ENCODE results near the gene ANGPTL1.

Gene ANGPTL1

GRCh38 chr1:178870944-178871343 is at the start of gene ANGPTL1:
Gene ANGPTL1 (minus strand): TSS chr1:178871077. CDS start chr1:178865776, 5,301 bp downstream.
- H3K4me1 ChIP-seq (ENCODE audit: control insufficient read depth in 5 of 5, insufficient read depth in 5 of 5, low read length in 5 of 5): peaks cover 3 to 36% (median 23%) of the 10 kb centered on the region in 5 donors
- H3K9me3 ChIP-seq (ENCODE audit: control insufficient read depth in 5 of 5, low read length in 5 of 5): no peaks in the 10 kb centered on the region
- H3K4me3 ChIP-seq (ENCODE audit: low read depth in 1 of 5, low read length in 5 of 5): peak within 1 kb of the TSS; percentile 41 to 75 (median 58)
- H3K36me3 ChIP-seq (ENCODE audit: control insufficient read depth in 5 of 5, insufficient read depth in 5 of 5, low read length in 5 of 5): no peaks in the 10 kb centered on the region
- peak within 1 kb of the TSS; percentile 60 for H3K27ac ChIP-seq (ENCODE audit: low read depth, low read length)
- H3K9ac ChIP-seq (ENCODE audit: low read length in 5 of 5): peak within 1 kb of the TSS in 4 of 5 donors; percentile 0 to 66 (median 25)
- H3K27me3 ChIP-seq (ENCODE audit: control insufficient read depth in 5 of 5, insufficient read depth in 4 of 5, low read length in 5 of 5): no peaks in the 10 kb centered on the region

GRCh38 chr1:178919581-178919980 is 48.7 kb upstream of the ANGPTL1 start:
- Histone ChIP-seq H3K36me3 (ENCODE audit: control insufficient read depth in 5 of 5, insufficient read depth in 5 of 5, low read length in 5 of 5) (peaks cover 0 to 3% (median 0%) of the 10 kb centered on the region in 5 donors), H3K4me3 (ENCODE audit: low read depth in 1 of 5, low read length in 5 of 5) (no peak overlapping the region), H3K9ac (ENCODE audit: low read length in 5 of 5) (no peak overlapping the region), H3K9me3 (ENCODE audit: control insufficient read depth in 5 of 5, low read length in 5 of 5) (no peaks in the 10 kb centered on the region), H3K27ac (ENCODE audit: low read depth, low read length) (no peak overlapping the region), H3K4me1 (ENCODE audit: control insufficient read depth in 5 of 5, insufficient read depth in 5 of 5, low read length in 5 of 5) (no peaks in the 10 kb centered on the region), H3K27me3 (ENCODE audit: control insufficient read depth in 5 of 5, insufficient read depth in 4 of 5, low read length in 5 of 5) (no peaks in the 10 kb centered on the region)

- no peak overlapping the region for H3K27ac ChIP-seq (ENCODE audit: low read depth, low read length)
- no peak overlapping the region for H3K4me3 ChIP-seq (ENCODE audit: low read depth in 1 of 5, low read length in 5 of 5)
- H3K4me1 ChIP-seq (ENCODE audit: control insufficient read depth in 5 of 5, insufficient read depth in 5 of 5, low read length in 5 of 5): no peaks in the 10 kb centered on the region
- H3K9ac ChIP-seq (ENCODE audit: low read length in 5 of 5): no peak overlapping the region
- no peaks in the 10 kb centered on the region for H3K27me3 ChIP-seq (ENCODE audit: control insufficient read depth in 5 of 5, insufficient read depth in 4 of 5, low read length in 5 of 5)
- peaks cover 0 to 3% (median 0%) of the 10 kb centered on the region in 5 donors for H3K36me3 ChIP-seq (ENCODE audit: control insufficient read depth in 5 of 5, insufficient read depth in 5 of 5, low read length in 5 of 5)
- H3K9me3 ChIP-seq (ENCODE audit: control insufficient read depth in 5 of 5, low read length in 5 of 5): no peaks in the 10 kb centered on the region
Measured at GRCh38 chr1:178918955-178919354, 48.1 kb upstream of the ANGPTL1 start.

- Histone ChIP-seq H3K9ac (ENCODE audit: low read length in 5 of 5) (no peak overlapping the region), H3K27ac (ENCODE audit: low read depth, low read length) (no peak overlapping the region), H3K36me3 (ENCODE audit: control insufficient read depth in 5 of 5, insufficient read depth in 5 of 5, low read length in 5 of 5) (peaks cover 0 to 3% (median 0%) of the 10 kb centered on the region in 5 donors), H3K4me3 (ENCODE audit: low read depth in 1 of 5, low read length in 5 of 5) (no peak overlapping the region), H3K4me1 (ENCODE audit: control insufficient read depth in 5 of 5, insufficient read depth in 5 of 5, low read length in 5 of 5) (no peaks in the 10 kb centered on the region), H3K9me3 (ENCODE audit: control insufficient read depth in 5 of 5, low read length in 5 of 5) (no peaks in the 10 kb centered on the region), H3K27me3 (ENCODE audit: control insufficient read depth in 5 of 5, insufficient read depth in 4 of 5, low read length in 5 of 5) (no peaks in the 10 kb centered on the region)
Measured at GRCh38 chr1:178918308-178918707, 47.4 kb upstream of the ANGPTL1 start.

GRCh38 chr1:178916448-178917174 is 45.7 kb upstream of the ANGPTL1 start:
- Histone ChIP-seq H3K4me1 (ENCODE audit: control insufficient read depth in 5 of 5, insufficient read depth in 5 of 5, low read length in 5 of 5) (no peaks in the 10 kb centered on the region), H3K9me3 (ENCODE audit: control insufficient read depth in 5 of 5, low read length in 5 of 5) (no peaks in the 10 kb centered on the region), H3K4me3 (ENCODE audit: low read depth in 1 of 5, low read length in 5 of 5) (no peak overlapping the region), H3K9ac (ENCODE audit: low read length in 5 of 5) (no peak overlapping the region), H3K27ac (ENCODE audit: low read depth, low read length) (no peak overlapping the region), H3K36me3 (ENCODE audit: control insufficient read depth in 5 of 5, insufficient read depth in 5 of 5, low read length in 5 of 5) (peaks cover 0 to 8% (median 0%) of the 10 kb centered on the region in 5 donors), H3K27me3 (ENCODE audit: control insufficient read depth in 5 of 5, insufficient read depth in 4 of 5, low read length in 5 of 5) (no peaks in the 10 kb centered on the region)

- peaks cover 0 to 11% (median 0%) of the 10 kb centered on the region in 5 donors for H3K36me3 ChIP-seq (ENCODE audit: control insufficient read depth in 5 of 5, insufficient read depth in 5 of 5, low read length in 5 of 5)
- H3K9ac ChIP-seq (ENCODE audit: low read length in 5 of 5): no peak overlapping the region
- no peak overlapping the region for H3K4me3 ChIP-seq (ENCODE audit: low read depth in 1 of 5, low read length in 5 of 5)
- H3K9me3 ChIP-seq (ENCODE audit: control insufficient read depth in 5 of 5, low read length in 5 of 5): no peaks in the 10 kb centered on the region
- no peaks in the 10 kb centered on the region for H3K27me3 ChIP-seq (ENCODE audit: control insufficient read depth in 5 of 5, insufficient read depth in 4 of 5, low read length in 5 of 5)
- H3K27ac ChIP-seq (ENCODE audit: low read depth, low read length): no peak overlapping the region
- H3K4me1 ChIP-seq (ENCODE audit: control insufficient read depth in 5 of 5, insufficient read depth in 5 of 5, low read length in 5 of 5): no peaks in the 10 kb centered on the region
Measured at GRCh38 chr1:178912597-178912996, 41.7 kb upstream of the ANGPTL1 start.

- no peaks in the 10 kb centered on the region for H3K4me1 ChIP-seq (ENCODE audit: control insufficient read depth in 5 of 5, insufficient read depth in 5 of 5, low read length in 5 of 5)
Measured at GRCh38 chr1:178910023-178910422, 39.1 kb upstream of the ANGPTL1 start.

GRCh38 chr1:178908358-178908757 is 37.5 kb upstream of the ANGPTL1 start:
- no peak overlapping the region for H3K9ac ChIP-seq (ENCODE audit: low read length in 5 of 5)
- H3K4me3 ChIP-seq (ENCODE audit: low read depth in 1 of 5, low read length in 5 of 5): no peak overlapping the region
- H3K36me3 ChIP-seq (ENCODE audit: control insufficient read depth in 5 of 5, insufficient read depth in 5 of 5, low read length in 5 of 5): peaks cover 0 to 8% (median 0%) of the 10 kb centered on the region in 5 donors
- no peaks in the 10 kb centered on the region for H3K9me3 ChIP-seq (ENCODE audit: control insufficient read depth in 5 of 5, low read length in 5 of 5)
- no peak overlapping the region for H3K27ac ChIP-seq (ENCODE audit: low read depth, low read length)
- no peaks in the 10 kb centered on the region for H3K27me3 ChIP-seq (ENCODE audit: control insufficient read depth in 5 of 5, insufficient read depth in 4 of 5, low read length in 5 of 5)
- H3K4me1 ChIP-seq (ENCODE audit: control insufficient read depth in 5 of 5, insufficient read depth in 5 of 5, low read length in 5 of 5): no peaks in the 10 kb centered on the region

More at GRCh38 chr1:178910023-178910422, 39.1 kb upstream of the ANGPTL1 start:
- Histone ChIP-seq H3K4me3 (ENCODE audit: low read depth in 1 of 5, low read length in 5 of 5) (no peak overlapping the region), H3K9me3 (ENCODE audit: control insufficient read depth in 5 of 5, low read length in 5 of 5) (no peaks in the 10 kb centered on the region), H3K27ac (ENCODE audit: low read depth, low read length) (no peak overlapping the region), H3K27me3 (ENCODE audit: control insufficient read depth in 5 of 5, insufficient read depth in 4 of 5, low read length in 5 of 5) (no peaks in the 10 kb centered on the region), H3K9ac (ENCODE audit: low read length in 5 of 5) (no peak overlapping the region), H3K36me3 (ENCODE audit: control insufficient read depth in 5 of 5, insufficient read depth in 5 of 5, low read length in 5 of 5) (peaks cover 0 to 8% (median 0%) of the 10 kb centered on the region in 5 donors)

GRCh38 chr1:178901482-178902125 is 30.7 kb upstream of the ANGPTL1 start:
- Histone ChIP-seq H3K9ac (ENCODE audit: low read length in 5 of 5) (no peak overlapping the region), H3K36me3 (ENCODE audit: control insufficient read depth in 5 of 5, insufficient read depth in 5 of 5, low read length in 5 of 5) (no peaks in the 10 kb centered on the region), H3K27ac (ENCODE audit: low read depth, low read length) (no peak overlapping the region), H3K9me3 (ENCODE audit: control insufficient read depth in 5 of 5, low read length in 5 of 5) (no peaks in the 10 kb centered on the region), H3K27me3 (ENCODE audit: control insufficient read depth in 5 of 5, insufficient read depth in 4 of 5, low read length in 5 of 5) (no peaks in the 10 kb centered on the region), H3K4me1 (ENCODE audit: control insufficient read depth in 5 of 5, insufficient read depth in 5 of 5, low read length in 5 of 5) (no peaks in the 10 kb centered on the region), H3K4me3 (ENCODE audit: low read depth in 1 of 5, low read length in 5 of 5) (no peak overlapping the region)

GRCh38 chr1:178899402-178899801 is 28.5 kb upstream of the ANGPTL1 start:
- Histone ChIP-seq H3K27me3 (ENCODE audit: control insufficient read depth in 5 of 5, insufficient read depth in 4 of 5, low read length in 5 of 5) (no peaks in the 10 kb centered on the region), H3K4me3 (ENCODE audit: low read depth in 1 of 5, low read length in 5 of 5) (no peak overlapping the region), H3K9me3 (ENCODE audit: control insufficient read depth in 5 of 5, low read length in 5 of 5) (no peaks in the 10 kb centered on the region), H3K27ac (ENCODE audit: low read depth, low read length) (no peak overlapping the region), H3K4me1 (ENCODE audit: control insufficient read depth in 5 of 5, insufficient read depth in 5 of 5, low read length in 5 of 5) (no peaks in the 10 kb centered on the region), H3K9ac (ENCODE audit: low read length in 5 of 5) (no peak overlapping the region), H3K36me3 (ENCODE audit: control insufficient read depth in 5 of 5, insufficient read depth in 5 of 5, low read length in 5 of 5) (no peaks in the 10 kb centered on the region)

All from subcutaneous abdominal adipose tissue (tissue), 5 donors.